Cerebellar nuclear complex (tissue), 1 donor: ENCODE data around the gene GMEB2.
A peak's percentile ranks its signal among the peaks of the same experiment; 100 is the strongest.
"Not testable (repeated sequence)": the region's sequence is repeated elsewhere in the genome, so short reads cannot be mapped to it uniquely, and the experiment has no call there.

Experiments
- DNase-seq, 2 experiments: peaks; one replicate each; lab custom pipeline; 2025; lab: John Stamatoyannopoulos, UW

The GMEB2 gene

GRCh38 chr20:63639093-63639975 is 12.4 kb upstream of the GMEB2 start:
- DNase-seq: no peak

- peak; percentile 25 to 86 for DNase-seq
These were observed 10.1 kb upstream of the GMEB2 start for GRCh38 chr20:63636752-63637628.

- no peak for DNase-seq
These were observed 8.7 kb upstream of the GMEB2 start for GRCh38 chr20:63635431-63636141.

GRCh38 chr20:63633732-63634131 is 6.8 kb upstream of the GMEB2 start:
- DNase-seq: no peak

GRCh38 chr20:63631426-63631825 is 4.5 kb upstream of the GMEB2 start:
- DNase-seq: not testable (repeated sequence)

GRCh38 chr20:63630956-63631355 is 4.1 kb upstream of the GMEB2 start:
- DNase-seq: not testable (repeated sequence)

- DNase-seq: peak in 1 of 2 experiments; percentile 41
These were observed 1.5 kb upstream of the GMEB2 start for GRCh38 chr20:63628246-63628975.

GRCh38 chr20:63627751-63628245 is 897 bp upstream of the GMEB2 start:
- no peak for DNase-seq

- peak in 1 of 2 experiments; percentile 29 for DNase-seq
These were observed 339 bp upstream of the GMEB2 start for GRCh38 chr20:63627129-63627750.

- DNase-seq: no peak
These were observed 1.0 kb downstream of the GMEB2 start for GRCh38 chr20:63625771-63626423.

- DNase-seq: no peak
These were observed 2.4 kb downstream of the GMEB2 start for GRCh38 chr20:63624486-63624885.

GRCh38 chr20:63622732-63623131 is 4.2 kb downstream of the GMEB2 start:
- DNase-seq: no peak

GRCh38 chr20:63622096-63622495 is 4.8 kb downstream of the GMEB2 start:
- DNase-seq: no peak

- no peak for DNase-seq
These were observed 5.9 kb downstream of the GMEB2 start for GRCh38 chr20:63620991-63621390.

- no peak for DNase-seq
These were observed 7.4 kb downstream of the GMEB2 start for GRCh38 chr20:63619505-63619904.

- DNase-seq: no peak
These were observed 7.8 kb downstream of the GMEB2 start for GRCh38 chr20:63619086-63619485.

GRCh38 chr20:63618291-63618980 is 8.5 kb downstream of the GMEB2 start:
- DNase-seq: no peak

- DNase-seq: no peak
These were observed 9.0 kb downstream of the GMEB2 start for GRCh38 chr20:63617876-63618265.

- no peak for DNase-seq
These were observed 9.6 kb downstream of the GMEB2 start for GRCh38 chr20:63617092-63617875.
